Keratinocyte (primary cell): Measurements from ENCODE around the gene PDZK1. TPM values are rescaled to one million over a fixed set of nuclear protein-coding genes. Genes with fewer than 3 reads are reported as not detected.

Source experiments
- DNase-seq: peaks from one replicate; pipeline ENCODE4 v3.0.0-alpha.2; 2011; ENCODE audit warnings: low read depth, missing footprints, low spot score
- FAIRE-seq: peaks from 2 replicates; lab custom pipeline; 2011; peaks lifted over from hg19 to GRCh38; lab: Jason Lieb, UNC
- H2AFZ ChIP-seq: 2 replicates; pipeline ENCODE4 v1.6.0; 2012; ENCODE audit warnings: low read length, control low read depth, inconsistent platforms; ENCODE audit not compliant: control insufficient read depth
- H3K27ac ChIP-seq: 2 replicates; pipeline ENCODE4 v1.5.1; 2011; ENCODE audit warnings: low read length; ENCODE audit not compliant: control insufficient read depth, insufficient read depth
- H3K27me3 ChIP-seq: 3 replicates; pipeline ENCODE4 v1.6.0; 2011; ENCODE audit warnings: low read length; ENCODE audit not compliant: control insufficient read depth, insufficient read depth; ENCODE audit errors: extremely low read depth
- H3K36me3 ChIP-seq, 2 experiments: 2 replicates in 1 of 2; 3 replicates in 1 of 2; pipeline ENCODE4 v1.5.1; 2011; ENCODE audit warnings: low read length in 2 of 2, mild to moderate bottlenecking in 1 of 2; ENCODE audit not compliant: control insufficient read depth in 2 of 2, insufficient read depth in 2 of 2; ENCODE audit errors: extremely low read depth in 1 of 2
- H3K4me1 ChIP-seq: 3 replicates; pipeline ENCODE4 v1.5.1; 2011; ENCODE audit warnings: low read length; ENCODE audit not compliant: control insufficient read depth, insufficient read depth; ENCODE audit errors: extremely low read depth
- H3K4me2 ChIP-seq: 3 replicates; pipeline ENCODE4 v1.6.0; 2011; ENCODE audit warnings: low read depth, low read length; ENCODE audit not compliant: control insufficient read depth, insufficient read depth; ENCODE audit errors: extremely low read depth
- H3K4me3 ChIP-seq, 3 experiments: fragments of 200-600 bp in 1 of 3; sonication (generic) in 1 of 3; 2 replicates in 2 of 3; 3 replicates in 1 of 3; pipeline ENCODE4 v1.5.1; 2011 to 2016; ENCODE audit warnings: low read length in 3 of 3, mild to moderate bottlenecking in 3 of 3, control low read depth in 2 of 3, inconsistent platforms in 1 of 3, low read depth in 1 of 3, mixed read lengths in 1 of 3, mixed run types in 1 of 3, moderate library complexity in 1 of 3; ENCODE audit not compliant: control insufficient read depth in 2 of 3, insufficient read depth in 2 of 3; ENCODE audit errors: extremely low read depth in 1 of 3
- H3K79me2 ChIP-seq: 2 replicates; pipeline ENCODE4 v1.6.0; 2012; ENCODE audit warnings: low read length; ENCODE audit not compliant: control insufficient read depth, insufficient read depth
- H3K9ac ChIP-seq: 3 replicates; pipeline ENCODE4 v1.6.0; 2011; ENCODE audit warnings: low read length; ENCODE audit not compliant: control insufficient read depth, insufficient read depth; ENCODE audit errors: extremely low read depth
- H3K9me1 ChIP-seq: 3 replicates; pipeline ENCODE4 v1.6.0; 2011; ENCODE audit warnings: low read length; ENCODE audit not compliant: control insufficient read depth, insufficient read depth; ENCODE audit errors: extremely low read depth
- H3K9me3 ChIP-seq: 2 replicates; pipeline ENCODE4 v1.5.1; 2012; ENCODE audit warnings: low read depth, low read length; ENCODE audit not compliant: control insufficient read depth
- H4K20me1 ChIP-seq: 3 replicates; pipeline ENCODE4 v1.6.0; 2011; ENCODE audit warnings: low read length; ENCODE audit not compliant: control insufficient read depth, insufficient read depth; ENCODE audit errors: extremely low read depth
- EZH2 ChIP-seq: IDR thresholded peaks from one replicate; pipeline ENCODE4 v1.6.1; 2012; ENCODE audit warnings: inconsistent platforms, mild to moderate bottlenecking, low read length, moderate library complexity
- dilution Hi-C: fragments of 300-500 bp; cut with MboI; formaldehyde crosslinking; loops from one replicate; pipeline ENCODE4 v1.7.0; 2020; ENCODE audit warnings: low sequenced_read_pairs; ENCODE audit not compliant: extremely low pct_ligation_motif_present
- polyA plus RNA-seq, 5 experiments: library from polyadenylated mRNA; depleted of rRNA in 3 of 5; stranded (reverse) in 3 of 5; stranded (forward) in 1 of 5; unstranded in 1 of 5; fragments of >200 nt; gene quantifications; 1 replicate in 1 of 5; 2 replicates in 3 of 5; 3 replicates in 1 of 5; pipeline versions ENCODE4 v1.2.1 to v1.2.3, GENCODE V29; 2011 to 2012; ENCODE audit warnings: missing spikeins in 2 of 5, low read depth in 1 of 5, low replicate concordance in 1 of 5
- TF ChIP-seq, protein P1 (sequence below), 3 experiments: IDR thresholded peaks in 1 of 3; conservative IDR thresholded peaks in 1 of 3; optimal IDR thresholded peaks in 1 of 3; 2 replicates in 2 of 3; 3 replicates in 1 of 3; pipeline versions ENCODE3 to v1.5.1; 2011; ENCODE audit warnings: low read length in 3 of 3, mild to moderate bottlenecking in 3 of 3, moderate library complexity in 2 of 3, control low read depth in 1 of 3, inconsistent platforms in 1 of 3; ENCODE audit not compliant: insufficient read depth in 2 of 3; ENCODE audit errors: extremely low read depth in 1 of 3

Gene PDZK1
- polyA plus RNA-seq, 1 donor (not counting 4 experiments of a cell fraction or from before 2014, with no cell fraction given): 0.21 TPM

DNA sequence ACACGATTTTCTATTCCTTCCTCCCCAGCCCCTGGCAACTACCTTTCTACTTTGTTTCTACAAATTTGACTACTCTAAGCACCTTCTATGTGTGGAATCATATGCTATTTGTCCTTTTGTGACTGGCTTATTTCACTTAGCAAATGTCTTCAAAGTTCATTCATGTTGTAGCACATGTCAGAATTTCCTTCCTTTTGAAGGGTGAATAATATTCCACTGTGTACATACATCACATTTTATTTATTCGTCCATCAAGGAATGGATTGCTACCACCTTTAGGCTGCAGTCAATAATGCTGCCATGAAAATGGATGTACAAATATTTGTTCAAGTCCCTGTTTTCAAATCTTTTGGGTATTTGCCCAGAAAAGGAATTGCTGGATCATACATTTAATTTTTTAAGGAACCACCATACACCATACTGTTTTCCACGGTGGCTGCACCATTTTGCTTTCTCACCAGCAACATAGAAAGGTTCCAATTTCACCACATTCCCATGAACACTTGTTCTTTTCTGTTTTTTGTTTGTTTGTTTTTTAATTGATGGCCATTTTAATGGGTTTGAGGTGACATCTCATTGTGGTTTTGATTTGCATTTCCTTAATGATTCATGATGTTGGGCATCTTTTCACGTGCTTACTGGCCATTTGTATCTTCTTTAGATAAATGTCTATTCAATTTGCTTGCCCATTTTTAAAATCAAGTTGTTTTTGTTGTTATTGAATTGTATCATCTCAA lies 3.3 kb upstream of the PDZK1 start:
- no peak for TF ChIP-seq EZH2
- TF ChIP-seq, protein P1, sequence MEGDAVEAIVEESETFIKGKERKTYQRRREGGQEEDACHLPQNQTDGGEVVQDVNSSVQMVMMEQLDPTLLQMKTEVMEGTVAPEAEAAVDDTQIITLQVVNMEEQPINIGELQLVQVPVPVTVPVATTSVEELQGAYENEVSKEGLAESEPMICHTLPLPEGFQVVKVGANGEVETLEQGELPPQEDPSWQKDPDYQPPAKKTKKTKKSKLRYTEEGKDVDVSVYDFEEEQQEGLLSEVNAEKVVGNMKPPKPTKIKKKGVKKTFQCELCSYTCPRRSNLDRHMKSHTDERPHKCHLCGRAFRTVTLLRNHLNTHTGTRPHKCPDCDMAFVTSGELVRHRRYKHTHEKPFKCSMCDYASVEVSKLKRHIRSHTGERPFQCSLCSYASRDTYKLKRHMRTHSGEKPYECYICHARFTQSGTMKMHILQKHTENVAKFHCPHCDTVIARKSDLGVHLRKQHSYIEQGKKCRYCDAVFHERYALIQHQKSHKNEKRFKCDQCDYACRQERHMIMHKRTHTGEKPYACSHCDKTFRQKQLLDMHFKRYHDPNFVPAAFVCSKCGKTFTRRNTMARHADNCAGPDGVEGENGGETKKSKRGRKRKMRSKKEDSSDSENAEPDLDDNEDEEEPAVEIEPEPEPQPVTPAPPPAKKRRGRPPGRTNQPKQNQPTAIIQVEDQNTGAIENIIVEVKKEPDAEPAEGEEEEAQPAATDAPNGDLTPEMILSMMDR (optimal IDR thresholded peaks at IDR 0.05 in 1 of 3, IDR thresholded peaks at IDR 0.05 in 1 of 3, conservative IDR thresholded peaks at IDR 0.05 in 1 of 3; ENCODE audit: extremely low read depth in 1 of 3, insufficient read depth in 2 of 3, low read length in 3 of 3): no peak
- FAIRE-seq: no peak
- DNase-seq: no peak
- H3K4me1 ChIP-seq: peaks cover 17% of the 10 kb centered on the region
- H3K9ac ChIP-seq: no peak overlapping the region
- no peak overlapping the region for H2AFZ ChIP-seq
- no peaks in the 10 kb centered on the region for H3K79me2 ChIP-seq
- no peaks in the 10 kb centered on the region for H3K9me3 ChIP-seq
- H3K4me3 ChIP-seq: no peak overlapping the region
- no peaks in the 10 kb centered on the region for H3K9me1 ChIP-seq
- dilution Hi-C loops: no loop called here
- no peak overlapping the region for H3K27ac ChIP-seq
- H3K4me2 ChIP-seq: no peak overlapping the region
- H4K20me1 ChIP-seq: no peaks in the 10 kb centered on the region
- H3K27me3 ChIP-seq: no peaks in the 10 kb centered on the region
- H3K36me3 ChIP-seq: no peaks in the 10 kb centered on the region

DNA sequence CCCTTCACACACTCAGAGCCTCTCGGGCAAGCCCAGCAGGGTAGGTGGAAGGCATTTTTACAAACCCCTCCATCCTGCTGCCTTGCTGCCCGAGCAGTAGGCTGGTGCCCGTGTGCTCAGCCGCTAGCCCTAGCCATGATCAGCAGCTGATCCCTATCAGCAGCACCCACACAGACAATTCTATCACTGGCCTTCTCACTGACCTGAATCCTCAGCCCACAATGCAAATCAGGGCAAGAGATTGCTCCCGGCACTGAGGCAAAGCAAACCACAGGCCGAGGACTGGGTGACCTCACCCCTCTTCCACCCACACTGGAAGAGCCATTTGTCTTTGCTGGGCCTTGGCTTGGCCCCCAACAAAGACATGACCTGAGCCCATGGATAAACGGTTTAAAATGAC lies 895 bp upstream of the PDZK1 start:
- no peaks in the 10 kb centered on the region for H3K36me3 ChIP-seq
- no peak overlapping the region for H3K4me2 ChIP-seq
- no peak overlapping the region for H2AFZ ChIP-seq
- no peaks in the 10 kb centered on the region for H3K9me1 ChIP-seq
- no peaks in the 10 kb centered on the region for H3K79me2 ChIP-seq
- TF ChIP-seq EZH2: no peak
- TF ChIP-seq, protein P1 (optimal IDR thresholded peaks at IDR 0.05 in 1 of 3, IDR thresholded peaks at IDR 0.05 in 1 of 3, conservative IDR thresholded peaks at IDR 0.05 in 1 of 3; ENCODE audit: extremely low read depth in 1 of 3, insufficient read depth in 2 of 3, low read length in 3 of 3): no peak
- H3K4me3 ChIP-seq: no peak overlapping the region
- peaks cover 20% of the 10 kb centered on the region for H3K4me1 ChIP-seq
- no peaks in the 10 kb centered on the region for H3K27me3 ChIP-seq
- no peak overlapping the region for H3K9ac ChIP-seq
- no peak overlapping the region for H3K27ac ChIP-seq
- H3K9me3 ChIP-seq: no peaks in the 10 kb centered on the region
- DNase-seq: no peak
- H4K20me1 ChIP-seq: no peaks in the 10 kb centered on the region
- FAIRE-seq: no peak
- dilution Hi-C loops: no loop called here
